K562 (cell line): ENCODE data around the gene SLC5A6. TPM values are rescaled to one million over a fixed set of nuclear protein-coding genes. Genes with fewer than 3 reads are reported as not detected.

ENCODE experiments used
- BDP1 ChIP-seq: IDR thresholded peaks from 3 replicates; pipeline ENCODE4 v1.6.1; 2011; ENCODE audit not compliant: insufficient read length, insufficient read depth
- C11orf30 ChIP-seq: fragments of 450-650 bp; IDR thresholded peaks from 2 replicates; pipeline ENCODE4 v1.6.1; 2016; ENCODE audit warnings: low read depth, mild to moderate bottlenecking
- DACH1 ChIP-seq: fragments of 450-650 bp; IDR thresholded peaks from 2 replicates; pipeline ENCODE4 v1.6.1; 2018; ENCODE audit not compliant: partially characterized antibody
- EGR1 ChIP-seq: fragments of 450-650 bp; conservative IDR thresholded peaks from 2 replicates; pipeline ENCODE4 v1.6.1; 2017; ENCODE audit warnings: mild to moderate bottlenecking
- ESRRA ChIP-seq: fragments of 450-650 bp; IDR thresholded peaks from 2 replicates; pipeline ENCODE4 v1.6.1; 2014; ENCODE audit warnings: low read depth, mild to moderate bottlenecking, moderate library complexity, borderline replicate concordance
- GTF2E2 ChIP-seq: fragments of 200-800 bp; sonication (Bioruptor generic); IDR thresholded peaks from 2 replicates; pipeline ENCODE4 v1.6.1; 2016; ENCODE audit warnings: missing genetic modification characterization, missing compliant biosample characterization
- JUNB ChIP-seq: fragments of 450-650 bp; formaldehyde crosslinking; conservative IDR thresholded peaks from 2 replicates; pipeline ENCODE4 v1.4.0; 2020; ENCODE audit warnings: mild to moderate bottlenecking
- MED1 ChIP-seq: sonication (generic); formaldehyde crosslinking; IDR thresholded peaks from 2 replicates; pipeline ENCODE4 v1.8.1; 2023; ENCODE audit warnings: missing genetic modification reagents, borderline replicate concordance
- POLR2A ChIP-seq: fragments of 450-650 bp; conservative IDR thresholded peaks from 2 replicates; pipeline ENCODE4 v1.6.1; 2016
- POLR2AphosphoS5 ChIP-seq: IDR thresholded peaks from 2 replicates; pipeline ENCODE4 v1.6.1; 2011; ENCODE audit warnings: mild to moderate bottlenecking, low read depth, low read length, moderate library complexity; ENCODE audit not compliant: control insufficient read depth, insufficient read depth
- RFX7 ChIP-seq: fragments of 250-450 bp; sonication (Bioruptor Pico); IDR thresholded peaks from 2 replicates; pipeline ENCODE4 v1.5.1; 2021; ENCODE audit warnings: mild to moderate bottlenecking
- SMARCA5 ChIP-seq: fragments of 450-650 bp; IDR thresholded peaks from 2 replicates; pipeline ENCODE4 v1.6.1; 2016
- YY1 ChIP-seq, 3 experiments: IDR thresholded peaks; 2 replicates each; pipeline ENCODE4 v1.6.1; 2011; ENCODE audit warnings: low read length in 2 of 3, mild to moderate bottlenecking in 2 of 3, moderate library complexity in 2 of 3, borderline replicate concordance in 1 of 3, control low read depth in 1 of 3, low read depth in 1 of 3; ENCODE audit not compliant: insufficient read depth in 3 of 3, insufficient replicate concordance in 2 of 3, control insufficient read depth in 1 of 3, insufficient read length in 1 of 3; ENCODE audit errors: extremely low read depth in 1 of 3
- ZNF263 ChIP-seq: sonication (generic); formaldehyde crosslinking; IDR thresholded peaks from 2 replicates; pipeline ENCODE4 v1.8.0; 2022; ENCODE audit warnings: mild to moderate bottlenecking, missing genetic modification reagents, borderline replicate concordance
- polyA plus RNA-seq, 8 experiments: library from polyadenylated mRNA; depleted of rRNA in 4 of 8; stranded (reverse) in 5 of 8; unstranded in 3 of 8; fragments of >200 nt; fragmentation: Nextera tagmentation in 2 of 8; fragmentation: Illumina TruSeq in 1 of 8; extraction: Ambion mirVana in 2 of 8; extraction: Trizol in 1 of 8; gene quantifications; 2 replicates each; pipeline versions ENCODE4 v1.2.1 to v1.2.3, GENCODE V29; 2011 to 2014; ENCODE audit warnings: inconsistent platforms in 1 of 8, missing spikeins in 1 of 8
- total RNA-seq, 7 experiments: library from RNA; depleted of rRNA in 6 of 7; stranded (reverse); fragments of >200 nt in 6 of 7; fragmentation: Illumina TruSeq in 2 of 7; extraction: Trizol in 2 of 7; gene quantifications; 2 replicates each; pipeline versions ENCODE4 v1.2.1 to v1.2.3, GENCODE V29; 2011 to 2021; ENCODE audit warnings: low replicate concordance in 1 of 7
- TF ChIP-seq, protein P1 (sequence below): fragments of 250-450 bp; sonication (Bioruptor Pico); IDR thresholded peaks from 2 replicates; pipeline ENCODE4 v1.8.0; 2021; ENCODE audit warnings: moderate library complexity, mild to moderate bottlenecking, inconsistent platforms
- TF ChIP-seq, protein P2 (sequence below): fragments of 250-450 bp; sonication (Bioruptor Pico); IDR thresholded peaks from 2 replicates; pipeline ENCODE4 v1.4.0; 2020; ENCODE audit warnings: borderline replicate concordance
- TF ChIP-seq, protein P3 (sequence below): fragments of 450-650 bp; IDR thresholded peaks from 2 replicates; pipeline ENCODE4 v1.6.1; 2017; ENCODE audit warnings: mild to moderate bottlenecking, moderate library complexity
- TF ChIP-seq, protein P4 (sequence below): fragments of 250-450 bp; sonication (Bioruptor Pico); IDR thresholded peaks from 2 replicates; pipeline ENCODE4 v1.5.0; 2020; ENCODE audit warnings: mild to moderate bottlenecking
- TF ChIP-seq, protein P5 (sequence below), 3 experiments: fragments of 200-800 bp in 1 of 3; fragments of 250-450 bp in 1 of 3; fragments of 450-650 bp in 1 of 3; sonication (Bioruptor Pico) in 1 of 3; sonication (Bioruptor generic) in 1 of 3; formaldehyde crosslinking in 1 of 3; IDR thresholded peaks; 2 replicates each; pipeline versions ENCODE4 v1.6.1 to v1.8.0; 2016 to 2022; ENCODE audit warnings: mild to moderate bottlenecking in 2 of 3, missing genetic modification characterization in 2 of 3, missing compliant biosample characterization in 1 of 3, moderate library complexity in 1 of 3

SLC5A6 gene
- total and polyA plus RNA-seq, 9 of the 15 experiments (the other 6 are each of a cell fraction or from before 2014, with no cell fraction given): 32.6 to 137 (median 107) TPM

DNA sequence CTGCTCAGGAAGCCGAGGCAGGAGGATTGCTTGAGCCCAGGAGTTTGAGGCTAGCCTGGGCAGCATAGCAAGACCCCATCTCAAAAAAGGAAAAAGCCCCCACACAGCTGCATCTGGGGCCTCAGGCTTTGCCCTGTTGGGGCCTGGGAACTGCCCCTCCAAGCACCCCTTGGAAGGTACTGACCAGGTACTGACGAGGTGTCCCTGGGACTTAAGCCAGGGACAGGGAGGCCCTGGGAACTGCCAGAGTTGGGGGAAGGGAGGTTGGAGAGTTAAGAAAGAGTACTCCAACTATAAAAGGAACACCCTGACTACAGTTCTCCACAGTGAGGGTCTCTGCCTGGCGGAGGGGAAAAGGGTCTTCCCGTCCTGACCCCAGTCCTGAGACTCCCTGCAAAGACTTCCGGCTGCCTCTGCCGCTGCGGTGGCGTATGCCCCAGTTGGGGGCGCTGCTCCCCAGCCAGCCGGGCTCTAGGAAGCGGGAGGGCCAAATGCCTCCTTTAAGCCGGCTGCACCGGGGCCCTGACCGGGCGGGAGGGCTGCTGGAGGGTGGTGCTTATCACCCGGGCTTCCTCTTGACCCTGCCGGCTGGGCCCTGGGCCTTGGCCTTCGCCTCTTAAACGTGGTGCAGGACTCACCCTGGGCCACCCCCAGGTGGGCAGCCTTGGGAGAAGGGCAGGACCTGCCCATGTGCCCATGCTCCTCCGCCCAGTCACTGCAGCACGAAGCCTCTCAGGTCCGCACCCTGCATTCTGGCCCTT is 38.0 kb upstream of the SLC5A6 start (continued):
- TF ChIP-seq, protein P1, sequence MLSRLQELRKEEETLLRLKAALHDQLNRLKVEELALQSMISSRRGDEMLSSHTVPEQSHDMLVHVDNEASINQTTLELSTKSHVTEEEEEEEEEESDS: no peak
- TF ChIP-seq, protein P2, sequence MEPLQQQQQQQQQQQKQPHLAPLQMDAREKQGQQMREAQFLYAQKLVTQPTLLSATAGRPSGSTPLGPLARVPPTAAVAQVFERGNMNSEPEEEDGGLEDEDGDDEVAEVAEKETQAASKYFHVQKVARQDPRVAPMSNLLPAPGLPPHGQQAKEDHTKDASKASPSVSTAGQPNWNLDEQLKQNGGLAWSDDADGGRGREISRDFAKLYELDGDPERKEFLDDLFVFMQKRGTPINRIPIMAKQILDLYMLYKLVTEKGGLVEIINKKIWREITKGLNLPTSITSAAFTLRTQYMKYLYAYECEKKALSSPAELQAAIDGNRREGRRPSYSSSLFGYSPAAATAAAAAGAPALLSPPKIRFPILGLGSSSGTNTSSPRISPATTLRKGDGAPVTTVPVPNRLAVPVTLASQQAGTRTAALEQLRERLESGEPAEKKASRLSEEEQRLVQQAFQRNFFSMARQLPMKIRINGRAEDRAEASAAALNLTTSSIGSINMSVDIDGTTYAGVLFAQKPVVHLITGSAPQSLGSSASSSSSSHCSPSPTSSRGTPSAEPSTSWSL (CRISPR knock-in tag): no peak
- peak in 2 of 3 experiments; percentile 34 to 39 for TF ChIP-seq YY1 (IDR thresholded peaks at IDR 0.05; ENCODE audit: borderline replicate concordance in 1 of 3, control insufficient read depth in 1 of 3, extremely low read depth in 1 of 3, insufficient read depth in 3 of 3, insufficient read length in 1 of 3, insufficient replicate concordance in 2 of 3, low read depth in 1 of 3, low read length in 2 of 3)
- TF ChIP-seq POLR2AphosphoS5: no peak
- TF ChIP-seq POLR2A: no peak
- no peak for TF ChIP-seq DACH1
- TF ChIP-seq MED1 (CRISPR knock-in tag): no peak
- TF ChIP-seq, protein P3, sequence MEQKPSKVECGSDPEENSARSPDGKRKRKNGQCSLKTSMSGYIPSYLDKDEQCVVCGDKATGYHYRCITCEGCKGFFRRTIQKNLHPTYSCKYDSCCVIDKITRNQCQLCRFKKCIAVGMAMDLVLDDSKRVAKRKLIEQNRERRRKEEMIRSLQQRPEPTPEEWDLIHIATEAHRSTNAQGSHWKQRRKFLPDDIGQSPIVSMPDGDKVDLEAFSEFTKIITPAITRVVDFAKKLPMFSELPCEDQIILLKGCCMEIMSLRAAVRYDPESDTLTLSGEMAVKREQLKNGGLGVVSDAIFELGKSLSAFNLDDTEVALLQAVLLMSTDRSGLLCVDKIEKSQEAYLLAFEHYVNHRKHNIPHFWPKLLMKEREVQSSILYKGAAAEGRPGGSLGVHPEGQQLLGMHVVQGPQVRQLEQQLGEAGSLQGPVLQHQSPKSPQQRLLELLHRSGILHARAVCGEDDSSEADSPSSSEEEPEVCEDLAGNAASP: no peak
- TF ChIP-seq, protein P4, sequence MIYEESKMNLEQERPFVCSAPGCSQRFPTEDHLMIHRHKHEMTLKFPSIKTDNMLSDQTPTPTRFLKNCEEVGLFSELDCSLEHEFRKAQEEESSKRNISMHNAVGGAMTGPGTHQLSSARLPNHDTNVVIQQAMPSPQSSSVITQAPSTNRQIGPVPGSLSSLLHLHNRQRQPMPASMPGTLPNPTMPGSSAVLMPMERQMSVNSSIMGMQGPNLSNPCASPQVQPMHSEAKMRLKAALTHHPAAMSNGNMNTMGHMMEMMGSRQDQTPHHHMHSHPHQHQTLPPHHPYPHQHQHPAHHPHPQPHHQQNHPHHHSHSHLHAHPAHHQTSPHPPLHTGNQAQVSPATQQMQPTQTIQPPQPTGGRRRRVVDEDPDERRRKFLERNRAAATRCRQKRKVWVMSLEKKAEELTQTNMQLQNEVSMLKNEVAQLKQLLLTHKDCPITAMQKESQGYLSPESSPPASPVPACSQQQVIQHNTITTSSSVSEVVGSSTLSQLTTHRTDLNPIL: no peak
- TF ChIP-seq ESRRA: peak; percentile 67; the same call in 1 of the 2 replicates
- no peak for TF ChIP-seq BDP1
- TF ChIP-seq C11orf30: no peak
- no peak for TF ChIP-seq RFX7
- TF ChIP-seq, protein P5, sequence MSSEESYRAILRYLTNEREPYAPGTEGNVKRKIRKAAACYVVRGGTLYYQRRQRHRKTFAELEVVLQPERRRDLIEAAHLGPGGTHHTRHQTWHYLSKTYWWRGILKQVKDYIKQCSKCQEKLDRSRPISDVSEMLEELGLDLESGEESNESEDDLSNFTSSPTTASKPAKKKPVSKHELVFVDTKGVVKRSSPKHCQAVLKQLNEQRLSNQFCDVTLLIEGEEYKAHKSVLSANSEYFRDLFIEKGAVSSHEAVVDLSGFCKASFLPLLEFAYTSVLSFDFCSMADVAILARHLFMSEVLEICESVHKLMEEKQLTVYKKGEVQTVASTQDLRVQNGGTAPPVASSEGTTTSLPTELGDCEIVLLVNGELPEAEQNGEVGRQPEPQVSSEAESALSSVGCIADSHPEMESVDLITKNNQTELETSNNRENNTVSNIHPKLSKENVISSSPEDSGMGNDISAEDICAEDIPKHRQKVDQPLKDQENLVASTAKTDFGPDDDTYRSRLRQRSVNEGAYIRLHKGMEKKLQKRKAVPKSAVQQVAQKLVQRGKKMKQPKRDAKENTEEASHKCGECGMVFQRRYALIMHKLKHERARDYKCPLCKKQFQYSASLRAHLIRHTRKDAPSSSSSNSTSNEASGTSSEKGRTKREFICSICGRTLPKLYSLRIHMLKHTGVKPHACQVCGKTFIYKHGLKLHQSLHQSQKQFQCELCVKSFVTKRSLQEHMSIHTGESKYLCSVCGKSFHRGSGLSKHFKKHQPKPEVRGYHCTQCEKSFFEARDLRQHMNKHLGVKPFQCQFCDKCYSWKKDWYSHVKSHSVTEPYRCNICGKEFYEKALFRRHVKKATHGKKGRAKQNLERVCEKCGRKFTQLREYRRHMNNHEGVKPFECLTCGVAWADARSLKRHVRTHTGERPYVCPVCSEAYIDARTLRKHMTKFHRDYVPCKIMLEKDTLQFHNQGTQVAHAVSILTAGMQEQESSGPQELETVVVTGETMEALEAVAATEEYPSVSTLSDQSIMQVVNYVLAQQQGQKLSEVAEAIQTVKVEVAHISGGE (CRISPR knock-in tag; IDR thresholded peaks at IDR 0.05): no peak
- no peak for TF ChIP-seq SMARCA5
- 0 out of 2 replicates have a peak, but pooled peaks have one; percentile 15 for TF ChIP-seq EGR1
- no peak for TF ChIP-seq ZNF263 (CRISPR knock-in tag)
- TF ChIP-seq GTF2E2 (tag): no peak
- no peak for TF ChIP-seq JUNB (CRISPR knock-in tag)
